HG02678 (cell line): ENCODE results near the gene CACNA1B.
A peak's percentile ranks its signal among the peaks of the same experiment; 100 is the strongest.
"Not testable (repeated sequence)": the region's sequence is repeated elsewhere in the genome, so short reads cannot be mapped to it uniquely, and the experiment has no call there.

ENCODE experiments used
- ATAC-seq: cut with Tn5 transposase; IDR thresholded peaks from one replicate; pipeline ENCODE4 v1.9.1; 2021; ENCODE audit warnings: mild to moderate bottlenecking, moderate library complexity; ENCODE audit not compliant: unreplicated experiment

Gene CACNA1B

DNA sequence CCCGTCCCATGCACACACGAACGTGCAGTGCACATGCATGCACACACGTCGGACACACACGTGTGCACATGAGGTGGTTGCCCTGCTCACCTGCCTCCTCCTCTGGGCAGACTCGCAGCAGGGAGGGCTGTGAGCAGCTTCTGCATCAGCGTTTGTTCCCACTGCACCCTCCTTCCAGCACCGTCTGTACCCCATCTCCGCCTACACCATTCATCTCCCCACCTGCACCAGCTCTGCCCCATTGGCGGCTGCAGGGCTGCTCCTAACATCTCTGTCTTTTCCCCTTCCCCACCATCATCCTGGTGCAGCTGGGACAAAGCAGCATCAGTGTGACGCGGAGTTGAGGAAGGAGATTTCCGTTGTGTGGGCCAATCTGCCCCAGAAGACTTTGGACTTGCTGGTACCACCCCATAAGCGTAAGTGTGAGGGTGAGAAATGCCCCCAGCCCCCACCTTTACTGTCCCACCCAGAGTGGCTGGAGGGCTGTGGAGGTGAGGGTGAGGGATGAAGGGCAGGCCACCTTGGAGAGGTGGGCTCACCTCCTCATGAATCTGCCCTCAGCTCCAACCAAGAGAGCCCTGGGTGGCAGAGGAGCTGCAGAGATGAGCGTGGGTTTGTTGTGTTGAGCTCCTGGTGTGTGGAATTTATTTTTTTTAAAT lies 234.6 kb downstream of the CACNA1B start:
- no peak for ATAC-seq

DNA sequence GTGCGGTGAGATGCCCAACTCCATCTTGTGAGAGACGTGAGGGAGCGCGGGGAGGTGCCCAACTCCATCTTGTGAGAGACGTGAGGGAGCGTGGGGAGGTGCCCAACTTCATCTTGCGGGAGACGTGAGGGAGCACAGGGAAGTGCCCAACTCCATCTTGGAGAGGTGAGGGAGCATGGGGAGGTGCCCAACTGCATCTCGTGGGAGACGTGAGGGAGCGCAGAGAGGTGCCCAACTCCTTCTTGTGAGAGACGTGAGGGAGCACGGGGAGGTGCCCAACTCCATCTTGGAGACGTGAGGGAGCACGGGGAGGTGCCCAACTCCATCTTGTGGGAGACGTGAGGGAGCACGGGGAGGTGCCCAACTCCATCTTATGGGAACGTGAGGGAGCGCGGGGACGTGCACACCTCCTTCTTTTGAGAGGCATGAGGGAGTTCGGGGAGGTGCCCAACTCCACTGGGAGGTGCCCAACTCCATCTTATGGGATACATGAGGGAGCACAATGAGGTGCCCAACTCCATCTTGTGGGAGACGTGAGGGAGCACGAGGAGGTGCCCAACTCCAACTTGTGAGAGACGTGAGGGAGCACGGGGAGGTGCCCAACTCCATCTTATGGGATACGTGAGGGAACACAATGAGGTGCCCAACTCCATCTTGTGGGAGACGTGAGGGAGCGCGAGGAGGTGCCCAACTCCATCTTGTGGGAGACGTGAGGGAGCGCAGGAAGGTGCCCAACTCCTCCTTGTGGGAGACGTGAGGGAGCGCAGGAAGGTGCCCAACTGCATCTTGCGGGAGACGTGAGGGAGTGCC lies 235.4 kb downstream of the CACNA1B start:
- no peak for ATAC-seq

DNA sequence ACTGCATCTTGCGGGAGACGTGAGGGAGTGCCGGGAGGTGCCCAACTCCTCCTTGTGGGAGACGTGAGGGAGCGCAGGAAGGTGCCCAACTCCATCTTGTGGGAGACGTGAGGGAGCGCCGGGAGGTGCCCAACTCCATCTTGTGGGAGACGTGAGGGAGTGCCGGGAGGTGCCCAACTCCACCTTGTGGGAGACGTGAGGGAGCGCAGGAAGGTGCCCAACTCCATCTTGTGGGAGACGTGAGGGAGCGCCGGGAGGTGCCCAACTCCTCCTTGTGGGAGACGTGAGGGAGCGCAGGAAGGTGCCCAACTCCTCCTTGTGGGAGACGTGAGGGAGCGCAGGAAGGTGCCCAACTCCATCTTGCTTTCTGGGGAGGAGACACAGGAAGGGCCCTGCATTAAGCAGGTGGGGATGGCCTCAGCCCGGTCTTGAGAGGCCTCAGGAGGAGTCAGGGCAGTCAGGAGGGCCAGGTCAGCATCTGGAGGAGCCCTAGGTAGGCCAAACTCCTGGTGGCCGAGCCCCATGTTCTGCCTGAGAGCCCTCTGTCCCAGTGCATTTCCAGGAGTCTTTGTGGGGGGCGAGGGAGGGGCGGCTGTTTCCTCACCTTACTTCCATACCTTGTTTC lies 236.2 kb downstream of the CACNA1B start:
- ATAC-seq = not testable (repeated sequence)

DNA sequence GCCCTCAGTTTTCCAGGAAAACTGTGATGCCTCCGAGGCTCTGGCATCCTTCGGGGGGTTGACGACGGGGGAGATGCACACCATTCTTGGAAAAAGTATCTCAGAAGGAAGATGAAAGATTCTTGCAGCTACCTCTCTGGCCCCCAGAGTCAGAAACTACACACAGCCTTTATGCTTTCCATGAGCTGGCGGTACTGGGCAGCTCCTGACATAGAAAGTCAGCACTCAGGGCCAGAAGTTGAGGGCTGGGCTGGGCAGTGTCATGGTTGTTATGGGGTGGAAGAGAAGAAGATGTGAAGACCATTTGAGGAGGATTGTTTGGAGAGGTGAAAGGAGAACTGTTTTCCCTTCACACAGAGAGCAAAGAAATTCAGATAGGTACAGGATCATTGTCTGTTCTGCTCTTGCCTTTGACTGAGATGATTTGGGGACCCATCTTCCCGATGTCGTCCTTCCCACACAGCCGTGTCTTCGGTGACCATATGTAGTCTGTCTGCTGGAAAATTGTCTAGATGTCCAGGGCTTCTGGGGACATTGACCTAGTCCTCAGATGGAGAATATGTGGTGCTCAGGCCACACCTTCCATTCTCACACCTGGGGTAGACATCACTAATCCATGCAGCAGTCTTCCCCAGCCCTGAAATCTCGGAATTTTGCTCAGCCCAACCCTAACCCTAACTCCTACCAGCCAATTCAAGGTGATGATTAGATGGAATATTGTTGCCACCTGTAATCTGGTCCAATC lies 237.1 kb downstream of the CACNA1B start:
- ATAC-seq = no peak

DNA sequence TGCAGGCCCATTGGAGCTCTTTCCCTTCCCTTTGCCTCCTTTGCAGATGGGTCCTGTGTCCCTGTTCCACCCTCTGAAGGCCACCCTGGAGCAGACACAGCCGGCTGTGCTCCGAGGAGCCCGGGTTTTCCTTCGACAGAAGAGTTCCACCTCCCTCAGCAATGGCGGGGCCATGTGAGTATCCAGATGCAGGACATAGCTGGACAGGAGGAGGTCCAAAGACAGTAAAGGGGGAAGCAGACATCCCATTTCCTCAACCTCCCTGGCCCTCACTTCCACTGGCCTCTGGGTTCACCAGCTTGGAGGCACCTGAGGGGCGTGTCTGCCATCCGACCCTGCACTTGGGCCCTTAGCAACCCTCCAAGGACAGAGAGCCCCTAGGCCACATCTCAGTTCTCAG lies 237.9 kb downstream of the CACNA1B start:
- ATAC-seq = no peak

DNA sequence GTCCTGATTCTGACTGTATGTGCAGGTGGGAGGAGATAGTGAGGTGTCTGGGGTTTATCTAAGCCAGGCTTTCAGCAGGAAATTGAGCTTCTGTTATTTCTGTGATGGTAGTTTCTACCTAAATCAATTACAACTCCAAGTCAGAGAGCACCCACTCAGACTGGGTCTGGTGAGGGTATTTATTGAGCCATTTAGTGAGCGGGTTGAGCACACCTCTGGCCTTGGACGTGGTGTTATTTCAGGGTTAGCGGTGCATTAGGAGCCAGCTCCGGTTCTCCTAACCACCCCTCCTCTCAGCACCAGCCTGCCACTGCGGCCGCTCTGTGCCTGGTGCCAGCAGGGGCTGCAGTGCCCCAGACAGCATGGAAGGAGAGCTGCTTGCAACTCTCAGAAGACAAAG lies 238.9 kb downstream of the CACNA1B start:
- no peak for ATAC-seq

DNA sequence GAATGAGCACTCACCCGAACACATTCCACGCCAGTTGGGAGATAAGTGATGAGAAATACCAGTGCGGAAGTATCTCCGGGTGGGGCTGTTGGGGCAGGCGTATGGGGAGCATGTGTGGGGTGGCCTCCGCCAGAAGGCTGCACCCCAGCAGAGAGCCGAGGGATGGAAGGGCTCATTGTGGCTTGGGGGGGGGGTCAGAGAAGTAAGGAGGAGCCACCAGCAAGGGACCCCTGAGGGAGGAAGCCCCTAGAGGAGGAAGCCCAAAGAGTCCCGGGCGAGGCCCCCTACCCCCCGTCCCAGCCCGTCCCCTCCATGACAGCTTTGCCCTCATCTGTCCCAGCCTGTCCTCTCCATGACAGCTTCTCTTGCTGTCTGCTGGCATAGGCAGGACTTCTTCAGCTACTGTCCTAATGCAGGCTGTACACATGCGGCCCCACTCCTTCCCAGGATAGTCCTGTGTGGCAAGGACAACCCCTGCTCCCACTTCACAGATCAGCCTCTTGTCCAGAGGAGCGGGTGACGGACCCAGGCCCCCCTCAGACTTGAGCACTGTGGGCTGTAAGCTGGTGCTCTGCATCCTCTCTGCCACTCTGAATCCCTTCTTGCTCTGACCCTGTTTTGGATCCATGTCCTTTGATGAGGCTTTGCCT lies 239.6 kb downstream of the CACNA1B start:
- no peak for ATAC-seq

DNA sequence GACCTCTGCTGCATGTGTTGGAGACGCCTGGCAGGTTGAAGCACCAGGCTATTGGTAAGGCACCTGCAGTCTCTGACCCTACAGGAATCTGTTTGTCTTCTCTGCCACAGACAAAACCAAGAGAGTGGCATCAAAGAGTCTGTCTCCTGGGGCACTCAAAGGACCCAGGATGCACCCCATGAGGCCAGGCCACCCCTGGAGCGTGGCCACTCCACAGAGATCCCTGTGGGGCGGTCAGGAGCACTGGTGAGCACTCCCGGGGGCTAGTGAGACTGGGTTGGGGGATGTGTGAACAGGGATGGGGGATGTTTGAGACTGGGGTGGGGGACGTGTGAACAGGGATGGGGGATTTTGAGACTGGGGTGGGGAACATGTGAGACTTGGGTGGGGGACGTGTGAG lies 240.3 kb downstream of the CACNA1B start:
- no peak for ATAC-seq

DNA sequence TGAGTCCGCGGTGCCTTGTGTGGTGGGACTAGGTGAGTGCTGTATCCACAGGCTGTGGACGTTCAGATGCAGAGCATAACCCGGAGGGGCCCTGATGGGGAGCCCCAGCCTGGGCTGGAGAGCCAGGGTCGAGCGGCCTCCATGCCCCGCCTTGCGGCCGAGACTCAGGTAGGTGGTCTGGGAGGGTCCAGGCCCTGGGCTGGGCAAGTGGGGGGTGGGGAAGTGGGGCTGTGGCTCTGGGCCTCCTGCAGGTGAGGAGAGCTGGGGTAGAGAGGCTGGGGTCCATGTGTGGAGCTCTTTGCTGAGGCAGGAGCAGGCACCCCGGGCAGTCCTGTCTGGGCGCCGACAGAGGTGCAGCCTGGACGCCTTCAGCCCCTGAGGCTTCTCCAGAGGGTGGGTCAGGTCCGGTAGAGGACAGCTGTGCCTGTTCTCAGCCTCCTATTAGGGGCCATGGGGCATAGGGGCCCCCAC lies 241.1 kb downstream of the CACNA1B start:
- no peak for ATAC-seq

DNA sequence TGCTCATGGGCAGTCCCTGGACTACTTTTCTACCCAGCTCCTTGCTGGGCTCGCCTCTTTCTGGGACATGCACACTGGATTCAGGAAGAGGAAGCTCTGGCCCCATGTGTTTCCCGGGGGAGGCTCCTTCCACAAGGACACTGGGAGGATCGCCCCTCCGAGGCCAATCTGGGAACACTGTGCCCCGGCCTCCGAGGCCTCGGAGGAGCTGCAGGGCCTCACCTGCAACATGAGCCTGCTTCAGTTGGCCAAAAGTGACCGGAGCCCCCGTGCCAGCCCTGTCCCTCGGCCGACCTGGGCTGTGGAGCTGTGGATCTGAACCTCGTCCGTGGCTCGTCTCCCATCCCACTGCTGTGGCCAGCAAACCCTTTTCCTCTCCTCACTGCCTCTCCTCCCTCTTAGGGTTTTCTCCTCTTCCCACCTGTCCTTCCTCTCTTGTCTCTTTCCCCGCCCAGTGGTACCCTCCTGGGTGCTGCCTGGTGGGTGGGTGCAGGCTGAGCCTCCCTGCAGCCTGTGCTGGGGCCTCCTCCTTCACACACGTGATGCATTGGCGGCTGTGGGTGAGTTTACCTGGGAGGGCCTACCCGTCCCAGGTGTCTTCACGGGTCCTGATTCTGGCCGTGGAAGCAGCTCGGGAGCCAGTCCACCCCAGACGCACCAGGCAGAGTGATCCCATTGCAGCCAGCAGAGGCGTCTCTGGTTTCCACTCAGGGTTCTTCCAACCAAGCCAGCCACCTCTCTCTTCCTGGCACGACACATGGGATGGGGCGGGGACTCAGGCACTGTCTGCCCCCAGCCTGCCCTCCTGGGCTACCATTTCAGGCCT lies 241.8 kb downstream of the CACNA1B start:
- no peak for ATAC-seq

DNA sequence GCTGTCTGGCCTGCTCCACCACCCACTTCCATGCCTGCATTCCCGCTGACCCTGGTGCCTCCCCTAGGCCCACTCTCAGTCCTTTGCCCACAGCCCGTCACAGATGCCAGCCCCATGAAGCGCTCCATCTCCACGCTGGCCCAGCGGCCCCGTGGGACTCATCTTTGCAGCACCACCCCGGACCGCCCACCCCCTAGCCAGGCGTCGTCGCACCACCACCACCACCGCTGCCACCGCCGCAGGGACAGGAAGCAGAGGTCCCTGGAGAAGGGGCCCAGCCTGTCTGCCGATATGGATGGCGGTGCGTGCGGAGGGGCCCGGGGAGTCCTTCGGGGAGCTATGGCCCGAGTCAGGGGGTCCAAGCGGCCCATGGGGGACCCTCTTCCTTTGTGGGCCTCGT lies 242.5 kb downstream of the CACNA1B start:
- ATAC-seq = no peak

DNA sequence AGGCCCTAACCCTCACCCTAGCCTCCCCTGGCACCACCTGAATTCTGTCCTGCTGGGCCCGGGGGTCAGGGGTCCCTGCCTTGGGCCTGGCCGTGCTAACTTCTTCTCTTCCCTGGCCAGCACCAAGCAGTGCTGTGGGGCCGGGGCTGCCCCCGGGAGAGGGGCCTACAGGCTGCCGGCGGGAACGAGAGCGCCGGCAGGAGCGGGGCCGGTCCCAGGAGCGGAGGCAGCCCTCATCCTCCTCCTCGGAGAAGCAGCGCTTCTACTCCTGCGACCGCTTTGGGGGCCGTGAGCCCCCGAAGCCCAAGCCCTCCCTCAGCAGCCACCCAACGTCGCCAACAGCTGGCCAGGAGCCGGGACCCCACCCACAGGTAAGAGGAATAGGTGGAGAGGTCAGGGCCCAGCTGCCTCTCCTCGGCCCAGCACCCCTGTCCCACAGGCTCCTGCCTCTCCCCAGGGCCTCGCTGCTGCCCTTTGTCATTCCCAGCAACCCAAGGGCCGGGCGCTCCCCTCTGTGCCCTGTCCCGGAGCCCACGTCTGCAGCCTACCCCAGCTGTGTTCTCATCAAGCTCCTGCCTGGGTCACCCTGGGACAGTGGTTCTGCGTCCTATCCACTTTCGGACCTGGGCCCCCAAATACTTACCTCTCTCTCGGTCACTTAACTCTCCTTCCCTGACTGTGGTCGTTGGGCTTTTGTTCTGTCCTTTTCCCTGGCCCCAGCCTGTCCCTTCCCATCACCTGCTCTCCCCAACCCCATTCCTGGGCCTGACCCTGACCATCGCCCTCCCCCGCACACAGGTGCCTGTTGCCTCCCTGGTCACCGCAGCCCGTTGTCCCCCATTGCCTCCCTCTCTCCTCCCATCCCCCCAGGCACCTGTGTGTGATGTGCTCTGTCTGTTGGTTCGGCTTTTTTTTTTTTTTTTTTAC lies 243.2 kb downstream of the CACNA1B start:
- ATAC-seq = no peak

DNA sequence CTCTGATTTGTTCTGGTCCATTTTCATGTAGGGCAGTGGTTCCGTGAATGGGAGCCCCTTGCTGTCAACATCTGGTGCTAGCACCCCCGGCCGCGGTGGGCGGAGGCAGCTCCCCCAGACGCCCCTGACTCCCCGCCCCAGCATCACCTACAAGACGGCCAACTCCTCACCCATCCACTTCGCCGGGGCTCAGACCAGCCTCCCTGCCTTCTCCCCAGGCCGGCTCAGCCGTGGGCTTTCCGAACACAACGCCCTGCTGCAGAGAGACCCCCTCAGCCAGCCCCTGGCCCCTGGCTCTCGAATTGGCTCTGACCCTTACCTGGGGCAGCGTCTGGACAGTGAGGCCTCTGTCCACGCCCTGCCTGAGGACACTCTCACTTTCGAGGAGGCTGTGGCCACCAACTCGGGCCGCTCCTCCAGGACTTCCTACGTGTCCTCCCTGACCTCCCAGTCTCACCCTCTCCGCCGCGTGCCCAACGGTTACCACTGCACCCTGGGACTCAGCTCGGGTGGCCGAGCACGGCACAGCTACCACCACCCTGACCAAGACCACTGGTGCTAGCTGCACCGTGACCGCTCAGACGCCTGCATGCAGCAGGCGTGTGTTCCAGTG lies 244.0 kb downstream of the CACNA1B start:
- ATAC-seq = no peak

DNA sequence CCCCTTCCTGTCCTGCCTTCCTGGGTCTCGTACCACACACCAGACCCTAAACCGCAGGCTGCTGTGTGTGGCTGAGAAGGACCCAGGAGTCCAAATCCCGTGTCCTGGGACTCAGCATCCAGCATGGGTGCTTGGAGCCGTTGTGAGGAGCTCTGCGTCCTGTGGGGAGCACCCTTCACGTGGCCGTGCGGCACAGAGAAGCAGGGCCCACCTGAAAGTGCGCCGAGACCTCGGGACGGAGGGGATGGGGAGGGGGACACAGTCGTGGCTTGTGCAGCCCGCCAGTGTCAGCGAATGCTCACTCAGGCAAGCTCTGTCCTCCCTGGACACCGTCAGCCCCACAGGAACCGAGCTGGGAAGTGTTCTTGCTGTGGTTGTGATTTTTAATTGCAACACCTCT lies 244.6 kb downstream of the CACNA1B start:
- no peak for ATAC-seq

DNA sequence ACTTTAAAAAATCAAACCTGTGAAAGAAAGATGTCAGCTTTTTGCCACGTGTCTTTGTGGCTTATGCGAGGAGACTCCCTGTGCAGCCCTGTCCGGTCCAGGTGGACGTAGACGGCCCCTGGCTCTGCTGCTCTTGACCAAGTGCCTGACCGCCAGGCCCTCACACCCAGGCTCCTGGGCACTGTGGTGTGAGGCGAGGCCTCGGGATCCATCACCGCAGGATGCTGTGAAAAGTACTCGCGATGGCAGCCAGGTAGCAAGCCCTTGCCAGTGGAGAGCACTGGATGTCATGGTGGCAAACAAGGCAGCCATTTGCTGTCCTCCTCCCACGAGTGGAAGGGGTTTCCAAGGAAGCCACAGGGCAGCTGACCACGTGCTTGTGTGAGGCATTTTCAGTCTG lies 245.1 kb downstream of the CACNA1B start:
- ATAC-seq = no peak

DNA sequence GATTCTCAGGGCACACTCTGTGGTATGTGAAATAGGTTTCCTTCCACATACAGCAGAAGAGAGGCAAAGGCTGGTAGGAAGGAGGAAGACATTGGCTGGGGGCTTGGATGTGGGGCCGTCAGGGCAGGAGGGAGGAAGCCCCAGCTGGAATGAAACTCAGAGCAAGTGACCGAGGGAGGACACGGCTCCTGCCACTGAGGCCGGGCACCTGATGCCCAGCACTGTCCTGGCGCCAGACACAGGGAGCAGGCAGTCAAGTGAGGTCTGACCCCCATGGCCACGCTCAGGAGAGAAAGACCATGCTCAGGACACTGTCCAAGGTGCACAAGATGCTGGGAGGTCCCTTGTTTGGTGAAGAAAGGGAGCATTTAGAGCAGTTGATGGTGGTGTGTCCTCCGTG lies 245.5 kb downstream of the CACNA1B start:
- ATAC-seq = no peak

DNA sequence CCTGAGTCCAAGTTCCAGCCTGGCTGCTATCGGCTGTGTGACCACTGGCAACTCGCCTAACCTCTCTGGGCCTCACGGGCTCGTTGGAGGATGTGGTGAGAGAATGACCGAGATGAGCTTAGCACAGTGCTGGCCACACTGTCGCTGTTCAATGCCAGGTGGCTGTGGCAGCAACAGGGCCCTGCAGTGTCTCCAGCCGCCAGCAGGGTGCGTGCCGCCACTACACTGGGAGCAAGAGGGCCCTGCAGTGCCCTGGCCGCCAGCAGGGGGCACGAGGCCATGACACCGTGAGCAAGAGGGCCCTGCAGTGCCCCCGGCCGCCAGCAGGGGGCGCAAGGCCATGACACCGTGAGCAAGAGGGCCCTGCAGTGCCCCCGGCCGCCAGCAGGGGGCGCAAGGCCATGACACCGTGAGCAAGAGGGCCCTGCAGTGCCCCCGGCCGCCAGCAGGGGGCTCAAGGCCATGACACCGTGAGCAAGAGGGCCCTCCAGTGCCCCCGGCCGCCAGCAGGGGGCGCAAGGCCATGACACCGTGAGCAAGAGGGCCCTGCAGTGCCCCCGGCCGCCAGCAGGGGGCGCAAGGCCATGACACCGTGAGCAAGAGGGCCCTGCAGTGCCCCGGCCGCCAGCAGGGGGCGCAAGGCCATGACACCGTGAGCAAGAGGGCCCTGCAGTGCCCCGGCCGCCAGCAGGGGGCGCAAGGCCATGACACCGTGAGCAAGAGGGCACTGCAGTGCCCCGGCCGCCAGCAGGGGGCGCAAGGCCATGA lies 248.7 kb downstream of the CACNA1B start:
- peak; percentile 70 for ATAC-seq
